H9 (cell line): Measurements from ENCODE around the gene PRR33. TPM values are rescaled to one million over a fixed set of nuclear protein-coding genes. Genes with fewer than 3 reads are reported as not detected.

Source experiments
- DNase-seq: peaks from one replicate; pipeline ENCODE4 v3.0.0-alpha.2; 2017
- H2AFZ ChIP-seq: one replicate; pipeline ENCODE4 v1.6.1; 2013; ENCODE audit warnings: mild to moderate bottlenecking, low read length, control low read depth, moderate library complexity
- H2AK5ac ChIP-seq: 2 replicates; pipeline ENCODE4 v1.6.1; 2013; ENCODE audit warnings: low read length, control low read depth, mixed read lengths; ENCODE audit not compliant: insufficient read length
- H2BK120ac ChIP-seq: one replicate; pipeline ENCODE4 v1.6.1; 2013; ENCODE audit warnings: low read depth, mild to moderate bottlenecking, low read length, control low read depth, inconsistent platforms; ENCODE audit not compliant: poor library complexity, severe bottlenecking
- H2BK12ac ChIP-seq: 2 replicates; pipeline ENCODE4 v1.6.1; 2013; ENCODE audit warnings: low read length, control low read depth, mixed read lengths, low read depth; ENCODE audit not compliant: insufficient read length
- H2BK15ac ChIP-seq: 2 replicates; pipeline ENCODE4 v1.6.1; 2013; ENCODE audit warnings: low read depth, low read length, control low read depth
- H2BK20ac ChIP-seq: one replicate; pipeline ENCODE4 v1.6.1; 2013; ENCODE audit warnings: low read depth, mild to moderate bottlenecking, low read length, control low read depth, inconsistent platforms; ENCODE audit not compliant: poor library complexity, severe bottlenecking
- H2BK5ac ChIP-seq: 2 replicates; pipeline ENCODE4 v1.6.1; 2013; ENCODE audit warnings: low read length, control low read depth, mixed read lengths; ENCODE audit not compliant: insufficient read length
- H3K14ac ChIP-seq: 2 replicates; pipeline ENCODE4 v1.6.1; 2013; ENCODE audit warnings: low read length, control low read depth; ENCODE audit not compliant: insufficient read depth
- H3K18ac ChIP-seq: 2 replicates; pipeline ENCODE4 v1.6.1; 2013; ENCODE audit warnings: low read depth, mild to moderate bottlenecking, mixed read lengths, low read length, control low read depth; ENCODE audit not compliant: insufficient read length
- H3K23ac ChIP-seq: 2 replicates; pipeline ENCODE4 v1.6.1; 2013; ENCODE audit warnings: low read length, control low read depth, mixed read lengths, low read depth; ENCODE audit not compliant: insufficient read length
- H3K23me2 ChIP-seq: 2 replicates; pipeline ENCODE4 v1.6.1; 2013; ENCODE audit warnings: low read depth, mild to moderate bottlenecking, mixed read lengths, low read length, control low read depth; ENCODE audit not compliant: insufficient read length, poor library complexity, severe bottlenecking
- H3K27ac ChIP-seq: 2 replicates; pipeline ENCODE4 v1.5.1; 2013; ENCODE audit warnings: low read length, control low read depth, mixed read lengths, low read depth; ENCODE audit not compliant: insufficient read length
- H3K27me3 ChIP-seq: 2 replicates; pipeline ENCODE4 v1.6.1; 2013; ENCODE audit warnings: low read length, control low read depth, inconsistent platforms; ENCODE audit not compliant: insufficient read depth
- H3K4ac ChIP-seq: 2 replicates; pipeline ENCODE4 v1.6.1; 2013; ENCODE audit warnings: low read depth, mild to moderate bottlenecking, control low read depth, inconsistent platforms, low read length, moderate library complexity
- H3K4me1 ChIP-seq: 2 replicates; pipeline ENCODE4 v1.6.1; 2013; ENCODE audit warnings: low read length, control low read depth, inconsistent platforms; ENCODE audit not compliant: insufficient read depth
- H3K4me2 ChIP-seq: 2 replicates; pipeline ENCODE4 v1.6.1; 2013; ENCODE audit warnings: low read length, control low read depth, mixed read lengths; ENCODE audit not compliant: insufficient read length, insufficient read depth
- H3K56ac ChIP-seq: 2 replicates; pipeline ENCODE4 v1.6.1; 2013; ENCODE audit warnings: low read depth, mild to moderate bottlenecking, mixed read lengths, low read length, control low read depth; ENCODE audit not compliant: insufficient read length
- H3K79me1 ChIP-seq: 2 replicates; pipeline ENCODE4 v1.6.1; 2013; ENCODE audit warnings: low read depth, mild to moderate bottlenecking, moderate library complexity, low read length, control low read depth, inconsistent platforms; ENCODE audit not compliant: insufficient read depth, poor library complexity, severe bottlenecking
- H3K79me2 ChIP-seq: 2 replicates; pipeline ENCODE4 v1.6.1; 2013; ENCODE audit warnings: low read length, control low read depth, inconsistent platforms; ENCODE audit not compliant: insufficient read depth
- H3K9ac ChIP-seq: 2 replicates; pipeline ENCODE4 v1.6.1; 2013; ENCODE audit warnings: low read length, control low read depth, mixed read lengths; ENCODE audit not compliant: insufficient read length; ENCODE audit errors: extremely low read depth
- H3K9me3 ChIP-seq: one replicate; pipeline ENCODE4 v1.6.1; 2013; ENCODE audit warnings: low read depth, low read length, inconsistent platforms; ENCODE audit not compliant: control insufficient read depth
- H3T11ph ChIP-seq: one replicate; pipeline ENCODE4 v1.6.1; 2013; ENCODE audit warnings: mild to moderate bottlenecking, low read length, control low read depth, inconsistent platforms
- H4K20me1 ChIP-seq: one replicate; pipeline ENCODE4 v1.6.1; 2013; ENCODE audit not compliant: control insufficient read depth, insufficient read length, insufficient read depth
- H4K5ac ChIP-seq: 2 replicates; pipeline ENCODE4 v1.6.1; 2013; ENCODE audit warnings: low read depth, mild to moderate bottlenecking, mixed read lengths, low read length, control low read depth; ENCODE audit not compliant: insufficient read length
- H4K8ac ChIP-seq: replicated peaks from 2 replicates; pipeline ENCODE4 v1.6.1; 2013; ENCODE audit warnings: low read length, control low read depth, mixed read lengths, low read depth; ENCODE audit not compliant: insufficient read length
- H4K91ac ChIP-seq: 2 replicates; pipeline ENCODE4 v1.6.1; 2013; ENCODE audit warnings: low read depth, mild to moderate bottlenecking, moderate library complexity, mixed read lengths, low read length, control low read depth; ENCODE audit not compliant: insufficient read length
- H3K27ac Mint-ChIP-seq, 3 experiments: 2 replicates in 2 of 3; 3 replicates in 1 of 3; pipeline ENCODE4 v1.8.0; 2020 to 2021; ENCODE audit warnings: mixed read lengths in 3 of 3, mild to moderate bottlenecking in 1 of 3, moderate library complexity in 1 of 3
- H3K27me3 Mint-ChIP-seq: 2 replicates; pipeline ENCODE4 v1.8.0; 2021; ENCODE audit warnings: low read depth, mild to moderate bottlenecking, moderate library complexity, mixed read lengths
- H3K36me3 Mint-ChIP-seq, 3 experiments: 2 replicates in 2 of 3; 3 replicates in 1 of 3; pipeline ENCODE4 v1.8.0; 2020 to 2021; ENCODE audit warnings: low read depth in 3 of 3, mixed read lengths in 3 of 3; ENCODE audit not compliant: insufficient read depth in 1 of 3
- H3K4me1 Mint-ChIP-seq, 2 experiments: 2 replicates each; pipeline ENCODE4 v1.8.0; 2020; ENCODE audit warnings: mixed read lengths in 2 of 2
- H3K4me3 Mint-ChIP-seq, 2 experiments: 2 replicates in 1 of 2; 3 replicates in 1 of 2; pipeline ENCODE4 v1.8.0; 2020 to 2021; ENCODE audit warnings: mild to moderate bottlenecking in 2 of 2, mixed read lengths in 2 of 2, moderate library complexity in 1 of 2
- H3K9me3 Mint-ChIP-seq, 2 experiments: 2 replicates in 1 of 2; 3 replicates in 1 of 2; pipeline ENCODE4 v1.8.0; 2020; ENCODE audit warnings: mild to moderate bottlenecking in 2 of 2, mixed read lengths in 2 of 2, moderate library complexity in 1 of 2
- WGBS: extraction: QIAGEN DNeasy Blood & Tissue Kit; methylation state at CpG from one replicate; pipeline ENCODE4 v1.1.7; 2013; ENCODE audit warnings: missing lambda C conversion rate, low lambda C conversion rate, mixed read lengths; ENCODE audit not compliant: insufficient read length; ENCODE audit errors: extremely low coverage; 5-methylcytosine and 5-hydroxymethylcytosine counted together
- total RNA-seq: library from RNA; stranded (reverse); gene quantifications from 2 replicates; pipeline ENCODE4 v1.2.1, GENCODE V29; 2021
- TF ChIP-seq, protein P1 (sequence below): fragments of 200-600 bp; sonication (generic); conservative IDR thresholded peaks from 3 replicates; pipeline ENCODE4 v1.8.0; 2021; ENCODE audit warnings: antibody characterized with exemption, mild to moderate bottlenecking

PRR33 gene
- total RNA-seq, 1 experiment from 2014 or later, result not detected

DNA sequence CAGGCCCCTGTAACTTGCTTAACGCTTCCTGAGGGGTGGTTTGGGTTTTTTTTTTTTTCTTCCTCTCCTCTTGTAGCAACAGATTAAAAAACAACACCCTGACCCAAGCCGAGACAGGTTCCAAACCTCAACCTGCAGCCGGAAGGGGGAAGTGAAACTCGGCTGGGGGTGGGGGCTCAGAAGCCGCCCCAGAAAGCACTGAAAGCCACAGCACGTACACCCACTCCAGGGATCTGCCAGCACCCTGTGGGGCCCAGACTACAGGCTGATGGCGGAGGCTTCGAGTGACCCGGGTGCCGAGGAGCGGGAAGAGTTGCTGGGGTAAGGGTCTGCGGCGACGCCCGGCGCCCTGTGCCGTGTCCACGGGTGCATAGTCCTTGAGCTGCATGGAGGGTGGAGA lies 38.8 kb downstream of the PRR33 start, which contains the start of gene LSP1:
TSS of gene LSP1 (plus strand) at position 208 of the 400 bp plus-strand sequence. CDS start at position 269, 61 bp downstream.
- TF ChIP-seq, protein P1, sequence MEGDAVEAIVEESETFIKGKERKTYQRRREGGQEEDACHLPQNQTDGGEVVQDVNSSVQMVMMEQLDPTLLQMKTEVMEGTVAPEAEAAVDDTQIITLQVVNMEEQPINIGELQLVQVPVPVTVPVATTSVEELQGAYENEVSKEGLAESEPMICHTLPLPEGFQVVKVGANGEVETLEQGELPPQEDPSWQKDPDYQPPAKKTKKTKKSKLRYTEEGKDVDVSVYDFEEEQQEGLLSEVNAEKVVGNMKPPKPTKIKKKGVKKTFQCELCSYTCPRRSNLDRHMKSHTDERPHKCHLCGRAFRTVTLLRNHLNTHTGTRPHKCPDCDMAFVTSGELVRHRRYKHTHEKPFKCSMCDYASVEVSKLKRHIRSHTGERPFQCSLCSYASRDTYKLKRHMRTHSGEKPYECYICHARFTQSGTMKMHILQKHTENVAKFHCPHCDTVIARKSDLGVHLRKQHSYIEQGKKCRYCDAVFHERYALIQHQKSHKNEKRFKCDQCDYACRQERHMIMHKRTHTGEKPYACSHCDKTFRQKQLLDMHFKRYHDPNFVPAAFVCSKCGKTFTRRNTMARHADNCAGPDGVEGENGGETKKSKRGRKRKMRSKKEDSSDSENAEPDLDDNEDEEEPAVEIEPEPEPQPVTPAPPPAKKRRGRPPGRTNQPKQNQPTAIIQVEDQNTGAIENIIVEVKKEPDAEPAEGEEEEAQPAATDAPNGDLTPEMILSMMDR, result no peak
- no peak within 1 kb of the TSS for H3K23ac ChIP-seq
- H3K23me2 ChIP-seq, result no peaks in the 10 kb centered on the region
- no peak within 1 kb of the TSS for H2BK20ac ChIP-seq
- H2BK12ac ChIP-seq, result no peak within 1 kb of the TSS
- H3K18ac ChIP-seq, result no peak within 1 kb of the TSS
- H3K4me1 Mint-ChIP-seq, result peaks cover 2 to 3% of the 10 kb centered on the region in 2 experiments; a peak in 2 of 4 replicates
- no peak for DNase-seq
- no peak within 1 kb of the TSS for H4K5ac ChIP-seq
- H3K36me3 Mint-ChIP-seq, result no peaks in the 10 kb centered on the region
- no peak within 1 kb of the TSS for H2BK120ac ChIP-seq
- no peak within 1 kb of the TSS for H3T11ph ChIP-seq
- no peaks in the 10 kb centered on the region for H4K20me1 ChIP-seq
- H4K91ac ChIP-seq, result no peak within 1 kb of the TSS
- no peak within 1 kb of the TSS for H3K4ac ChIP-seq
- H3K79me2 ChIP-seq, result no peaks in the 10 kb centered on the region
- no peak within 1 kb of the TSS for H4K8ac ChIP-seq
- no peaks in the 10 kb centered on the region for H3K27me3 ChIP-seq
- H3K9ac ChIP-seq, result no peak within 1 kb of the TSS
- no peak within 1 kb of the TSS for H2AFZ ChIP-seq
- no peak within 1 kb of the TSS; the same call in 1 of the 2 replicates for H3K14ac ChIP-seq
- H3K4me2 ChIP-seq, result no peak within 1 kb of the TSS
- H3K27ac Mint-ChIP-seq, result no peak within 1 kb of the TSS; a peak in 2 of 7 replicates
- no peaks in the 10 kb centered on the region for H3K79me1 ChIP-seq
- H2AK5ac ChIP-seq, result no peak within 1 kb of the TSS
- H3K4me3 Mint-ChIP-seq, result no peak within 1 kb of the TSS
- H2BK5ac ChIP-seq, result no peak within 1 kb of the TSS
- H3K27me3 Mint-ChIP-seq, result peaks cover 10% of the 10 kb centered on the region
- no peaks in the 10 kb centered on the region for H3K9me3 ChIP-seq
- no CpG with 5 or more reads among the region's 18 CpGs for WGBS
- no peak within 1 kb of the TSS for H3K27ac ChIP-seq
- H3K9me3 Mint-ChIP-seq, result no peaks in the 10 kb centered on the region
- H2BK15ac ChIP-seq, result no peak within 1 kb of the TSS
- H3K56ac ChIP-seq, result no peak within 1 kb of the TSS
- H3K4me1 ChIP-seq, result no peaks in the 10 kb centered on the region
